Vagina (tissue), 2 donors: Measurements from ENCODE around the gene SMOC2. TPM values are rescaled to one million over a fixed set of nuclear protein-coding genes. Genes with fewer than 3 reads are reported as not detected.

Source experiments
- DNase-seq, 2 donors: peaks; one replicate each; pipeline ENCODE4 v3.0.0-alpha.2; 2017; ENCODE audit errors: extremely low spot score in 2 of 2
- H3K27ac ChIP-seq: fragments of 200-600 bp; sonication (generic); one replicate; pipeline ENCODE4 v1.5.1; 2019
- H3K27me3 ChIP-seq: fragments of 200-600 bp; sonication (generic); one replicate; pipeline ENCODE4 v1.5.1; 2019
- H3K36me3 ChIP-seq, 2 donors: fragments of 200-600 bp; sonication (generic); one replicate each; pipeline ENCODE4 v1.5.1; 2017 to 2019
- H3K4me1 ChIP-seq: fragments of 200-600 bp; sonication (generic); one replicate; pipeline ENCODE4 v1.5.1; 2019
- H3K4me3 ChIP-seq, 2 donors: fragments of 200-600 bp; sonication (generic); 1 replicate in 1 of 2; 2 replicates in 1 of 2; pipeline ENCODE4 v1.5.1; 2016 to 2019
- H3K9me3 ChIP-seq: fragments of 200-600 bp; sonication (generic); one replicate; pipeline ENCODE4 v1.5.1; 2019
- POLR2A ChIP-seq, 2 donors: fragments of 450-650 bp; IDR thresholded peaks; one replicate each; pipeline ENCODE4 v1.6.1; 2017; ENCODE audit warnings: antibody characterized with exemption in 2 of 2, mild to moderate bottlenecking in 2 of 2, moderate library complexity in 2 of 2
- POLR2AphosphoS5 ChIP-seq, 2 donors: sonication (generic); formaldehyde crosslinking; IDR thresholded peaks; one replicate each; pipeline ENCODE4 v1.9.0; 2017; ENCODE audit warnings: antibody characterized with exemption in 2 of 2, mild to moderate bottlenecking in 2 of 2, low read depth in 1 of 2; ENCODE audit not compliant: insufficient read depth in 1 of 2
- intact Hi-C: fragments of 100-400 bp; cut with DNase I; formaldehyde crosslinking; loops from one replicate; pipeline ENCODE4 v1.15.1; 2023
- total RNA-seq: library from RNA; depleted of rRNA; stranded (reverse); fragments of >200 nt; gene quantifications from one replicate; pipeline ENCODE4 v1.2.3, GENCODE V29; 2016
- TF ChIP-seq, protein P1 (sequence below), 3 experiments: fragments of 450-650 bp in 2 of 3; fragments of 200-600 bp in 1 of 3; sonication (generic) in 1 of 3; IDR thresholded peaks; one replicate each; pipeline ENCODE4 v1.5.1; 2017 to 2019; ENCODE audit warnings: antibody characterized with exemption in 3 of 3, mild to moderate bottlenecking in 2 of 3, moderate library complexity in 2 of 3

Gene SMOC2
- total RNA-seq, 1 donor from 2014 or later = 22.1 TPM

DNA sequence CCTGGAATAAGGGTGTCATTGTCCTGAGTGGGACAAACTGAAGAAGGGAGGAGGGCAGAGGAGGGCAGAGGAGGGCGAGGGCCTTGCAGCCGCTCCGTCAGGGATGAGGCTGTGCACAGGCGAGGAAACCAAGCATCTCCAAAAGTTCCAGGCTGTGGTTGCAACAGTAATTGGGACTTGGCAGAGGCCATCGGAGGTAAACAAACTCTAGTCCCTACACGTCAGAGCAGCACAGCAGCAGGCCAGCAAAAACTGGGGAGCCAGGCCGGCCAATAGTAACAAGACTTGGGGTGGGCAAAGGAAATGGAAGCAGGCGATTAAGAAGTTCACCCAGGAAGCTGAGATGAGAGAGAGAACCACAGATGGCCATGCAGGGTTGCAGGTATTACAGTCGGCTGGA, 142.8 kb downstream of the SMOC2 start:
- intact Hi-C loops = no loop called here
- TF ChIP-seq POLR2AphosphoS5 (IDR thresholded peaks at IDR 0.05; ENCODE audit: insufficient read depth in 1 of 2, low read depth in 1 of 2) = no peak
- TF ChIP-seq POLR2A (IDR thresholded peaks at IDR 0.05) = no peak
- TF ChIP-seq, protein P1, sequence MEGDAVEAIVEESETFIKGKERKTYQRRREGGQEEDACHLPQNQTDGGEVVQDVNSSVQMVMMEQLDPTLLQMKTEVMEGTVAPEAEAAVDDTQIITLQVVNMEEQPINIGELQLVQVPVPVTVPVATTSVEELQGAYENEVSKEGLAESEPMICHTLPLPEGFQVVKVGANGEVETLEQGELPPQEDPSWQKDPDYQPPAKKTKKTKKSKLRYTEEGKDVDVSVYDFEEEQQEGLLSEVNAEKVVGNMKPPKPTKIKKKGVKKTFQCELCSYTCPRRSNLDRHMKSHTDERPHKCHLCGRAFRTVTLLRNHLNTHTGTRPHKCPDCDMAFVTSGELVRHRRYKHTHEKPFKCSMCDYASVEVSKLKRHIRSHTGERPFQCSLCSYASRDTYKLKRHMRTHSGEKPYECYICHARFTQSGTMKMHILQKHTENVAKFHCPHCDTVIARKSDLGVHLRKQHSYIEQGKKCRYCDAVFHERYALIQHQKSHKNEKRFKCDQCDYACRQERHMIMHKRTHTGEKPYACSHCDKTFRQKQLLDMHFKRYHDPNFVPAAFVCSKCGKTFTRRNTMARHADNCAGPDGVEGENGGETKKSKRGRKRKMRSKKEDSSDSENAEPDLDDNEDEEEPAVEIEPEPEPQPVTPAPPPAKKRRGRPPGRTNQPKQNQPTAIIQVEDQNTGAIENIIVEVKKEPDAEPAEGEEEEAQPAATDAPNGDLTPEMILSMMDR (IDR thresholded peaks at IDR 0.05) = no peak
- no peaks in the 10 kb centered on the region for H3K36me3 ChIP-seq
- H3K27me3 ChIP-seq = no peaks in the 10 kb centered on the region
- no peak overlapping the region for H3K27ac ChIP-seq
- H3K4me3 ChIP-seq = no peak overlapping the region
- DNase-seq = no peak
- no peaks in the 10 kb centered on the region for H3K9me3 ChIP-seq
- H3K4me1 ChIP-seq = no peaks in the 10 kb centered on the region

DNA sequence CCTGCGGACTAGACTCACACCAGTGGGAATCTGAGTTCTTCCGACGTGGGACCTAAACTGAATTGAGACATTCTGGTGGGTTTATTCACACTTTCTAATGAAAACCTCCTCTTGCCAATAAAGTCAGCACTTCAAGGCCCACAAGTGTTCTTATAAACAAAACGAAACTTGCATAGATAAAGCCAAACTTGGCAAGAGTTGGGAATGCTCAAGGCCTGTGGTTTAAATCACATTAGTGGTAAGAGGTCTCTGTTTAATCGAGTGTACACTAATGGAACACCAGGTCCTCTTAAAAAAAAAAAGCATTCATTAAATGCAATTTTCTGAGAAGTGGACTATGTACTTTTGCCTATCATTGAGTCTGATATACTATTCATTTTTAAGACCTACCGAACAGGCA, 143.3 kb downstream of the SMOC2 start:
- no peaks in the 10 kb centered on the region for H3K27me3 ChIP-seq
- no peak for DNase-seq
- TF ChIP-seq POLR2A (IDR thresholded peaks at IDR 0.05) (no peak), POLR2AphosphoS5 (IDR thresholded peaks at IDR 0.05; ENCODE audit: insufficient read depth in 1 of 2, low read depth in 1 of 2) (no peak)
- TF ChIP-seq, protein P1 (IDR thresholded peaks at IDR 0.05) = no peak
- no peak overlapping the region for H3K27ac ChIP-seq
- no peak overlapping the region for H3K4me3 ChIP-seq
- H3K9me3 ChIP-seq = no peaks in the 10 kb centered on the region
- no peaks in the 10 kb centered on the region for H3K4me1 ChIP-seq
- intact Hi-C loops = no loop called here
- H3K36me3 ChIP-seq = no peaks in the 10 kb centered on the region

DNA sequence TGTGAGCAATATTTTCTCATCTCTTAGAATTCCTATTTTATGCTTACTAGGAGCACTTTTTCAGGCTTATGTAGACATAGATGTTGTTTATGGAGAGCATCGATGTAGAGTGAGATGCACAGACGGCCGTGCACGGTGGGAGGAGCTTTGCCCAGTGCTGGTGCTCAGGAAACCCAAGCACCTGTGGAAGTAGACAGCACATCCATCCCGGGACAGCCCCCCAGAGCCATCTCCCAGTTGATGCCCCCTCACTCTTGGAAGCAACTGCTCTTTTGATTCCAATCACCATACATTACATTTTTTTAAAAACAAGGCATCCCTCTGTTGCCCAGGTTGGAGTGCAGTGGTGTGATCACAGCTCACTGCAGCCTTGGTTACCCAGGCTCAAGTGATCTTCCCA, 143.7 kb downstream of the SMOC2 start:
- Histone ChIP-seq H3K27ac (no peak overlapping the region), H3K4me3 (no peak overlapping the region), H3K4me1 (no peaks in the 10 kb centered on the region), H3K36me3 (no peaks in the 10 kb centered on the region), H3K9me3 (no peaks in the 10 kb centered on the region), H3K27me3 (no peaks in the 10 kb centered on the region)
- TF ChIP-seq, protein P1 (IDR thresholded peaks at IDR 0.05) = no peak
- TF ChIP-seq POLR2A (IDR thresholded peaks at IDR 0.05) (no peak), POLR2AphosphoS5 (IDR thresholded peaks at IDR 0.05; ENCODE audit: insufficient read depth in 1 of 2, low read depth in 1 of 2) (no peak)
- intact Hi-C loops = no loop called here
- no peak for DNase-seq

DNA sequence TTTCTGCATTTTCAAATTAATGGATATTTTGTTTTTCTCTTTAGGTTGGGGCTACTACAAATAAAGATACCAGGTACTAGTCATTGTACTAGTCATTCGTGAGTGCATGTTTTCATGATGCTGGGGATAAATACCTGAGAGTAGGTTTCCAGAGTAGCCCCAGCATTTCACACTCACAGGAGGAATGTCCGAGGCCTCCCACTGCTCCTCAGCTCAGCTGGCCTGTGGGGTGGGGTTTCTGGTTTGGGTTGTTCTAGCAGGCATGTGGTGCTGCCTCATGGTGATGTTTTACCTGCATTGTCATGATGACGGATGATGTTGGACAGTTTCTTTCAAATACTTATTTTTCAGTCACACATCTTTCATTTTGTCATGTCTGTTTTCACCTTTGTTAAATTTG, 144.5 kb downstream of the SMOC2 start:
- Histone ChIP-seq H3K36me3 (no peaks in the 10 kb centered on the region), H3K4me1 (no peaks in the 10 kb centered on the region), H3K4me3 (no peak overlapping the region), H3K27ac (no peak overlapping the region), H3K9me3 (no peaks in the 10 kb centered on the region), H3K27me3 (no peaks in the 10 kb centered on the region)
- intact Hi-C loops = no loop called here
- DNase-seq = no peak
- no peak for TF ChIP-seq POLR2AphosphoS5 (IDR thresholded peaks at IDR 0.05; ENCODE audit: insufficient read depth in 1 of 2, low read depth in 1 of 2)
- no peak for TF ChIP-seq POLR2A (IDR thresholded peaks at IDR 0.05)
- TF ChIP-seq, protein P1 (IDR thresholded peaks at IDR 0.05) = no peak

DNA sequence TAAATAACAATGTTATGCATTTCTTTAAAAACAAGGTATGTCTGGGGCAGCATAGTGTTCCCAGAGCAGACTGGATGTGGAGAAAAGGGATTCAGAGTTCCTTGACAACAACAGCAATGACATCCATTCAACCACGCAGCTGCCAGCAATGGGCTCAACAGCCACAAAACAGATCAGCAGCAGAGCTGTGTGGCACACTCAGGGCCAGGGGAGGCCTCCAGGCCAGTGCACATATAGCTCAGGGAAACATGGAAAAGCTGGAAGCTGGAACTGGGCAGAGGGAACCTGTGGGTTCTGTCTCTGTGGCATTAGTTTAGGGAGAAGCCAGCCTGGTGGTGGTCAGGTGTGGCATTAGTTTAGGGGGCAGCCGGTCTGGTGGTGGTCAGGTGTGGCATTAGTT, 148.3 kb downstream of the SMOC2 start:
- no peaks in the 10 kb centered on the region for H3K9me3 ChIP-seq
- no peak overlapping the region for H3K4me3 ChIP-seq
- H3K4me1 ChIP-seq = no peaks in the 10 kb centered on the region
- no peaks in the 10 kb centered on the region for H3K27me3 ChIP-seq
- H3K36me3 ChIP-seq = no peaks in the 10 kb centered on the region
- H3K27ac ChIP-seq = no peak overlapping the region
- intact Hi-C loops = no loop called here
- TF ChIP-seq POLR2AphosphoS5 (IDR thresholded peaks at IDR 0.05; ENCODE audit: insufficient read depth in 1 of 2, low read depth in 1 of 2) = no peak
- TF ChIP-seq, protein P1 (IDR thresholded peaks at IDR 0.05) = no peak
- no peak for TF ChIP-seq POLR2A (IDR thresholded peaks at IDR 0.05)
- DNase-seq = no peak
